ENCODE data around the gene SENP6.

GRCh38 chr6:75556240-75556639 lies 45.4 kb upstream of the SENP6 start:
- TF ChIP-seq POLR2AphosphoS5 (IDR thresholded peaks at IDR 0.05; ENCODE audit: borderline replicate concordance, low read depth, low read length) (no peak), EZH2 (IDR thresholded peaks at IDR 0.05) (no peak)
